ENCODE results near the gene SMIM38.

DNA sequence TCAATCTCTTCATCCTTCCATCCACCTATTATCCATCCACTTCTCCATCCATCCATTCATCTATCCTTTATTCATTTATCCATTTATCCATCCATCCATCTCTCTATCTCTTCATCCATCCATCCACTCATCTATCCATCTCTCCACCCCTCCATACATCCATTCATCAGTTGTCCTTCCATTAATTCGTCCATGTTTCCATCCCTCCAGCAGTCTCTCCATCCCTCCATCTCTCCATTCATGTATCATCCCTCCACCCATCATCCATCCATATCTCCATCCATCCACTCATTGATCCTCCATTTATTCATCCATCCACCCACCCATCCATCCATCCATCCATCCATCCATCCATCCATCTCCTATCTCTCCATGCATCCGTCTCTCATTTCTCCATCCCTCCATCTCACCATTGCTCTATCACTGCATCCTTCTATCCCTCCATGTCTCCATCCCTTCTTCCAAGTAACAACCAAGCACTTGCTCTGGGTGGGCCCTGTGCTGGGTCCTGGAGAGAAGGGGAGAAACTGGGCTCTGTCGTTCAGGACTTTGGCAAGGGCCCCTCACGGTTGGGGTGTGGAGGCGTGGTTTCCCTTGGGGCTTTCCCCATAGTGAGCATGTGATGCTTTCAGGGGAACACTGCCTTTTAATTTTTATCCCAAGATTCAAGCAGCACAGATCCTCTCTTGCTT is 43.3 kb downstream of the SMIM38 start:
- TF ChIP-seq POLR2AphosphoS5 (IDR thresholded peaks at IDR 0.05; ENCODE audit: low read depth), result no peak
- no peak for TF ChIP-seq EZH2phosphoT487 (IDR thresholded peaks at IDR 0.05; ENCODE audit: unreplicated experiment)
- TF ChIP-seq, protein P1, sequence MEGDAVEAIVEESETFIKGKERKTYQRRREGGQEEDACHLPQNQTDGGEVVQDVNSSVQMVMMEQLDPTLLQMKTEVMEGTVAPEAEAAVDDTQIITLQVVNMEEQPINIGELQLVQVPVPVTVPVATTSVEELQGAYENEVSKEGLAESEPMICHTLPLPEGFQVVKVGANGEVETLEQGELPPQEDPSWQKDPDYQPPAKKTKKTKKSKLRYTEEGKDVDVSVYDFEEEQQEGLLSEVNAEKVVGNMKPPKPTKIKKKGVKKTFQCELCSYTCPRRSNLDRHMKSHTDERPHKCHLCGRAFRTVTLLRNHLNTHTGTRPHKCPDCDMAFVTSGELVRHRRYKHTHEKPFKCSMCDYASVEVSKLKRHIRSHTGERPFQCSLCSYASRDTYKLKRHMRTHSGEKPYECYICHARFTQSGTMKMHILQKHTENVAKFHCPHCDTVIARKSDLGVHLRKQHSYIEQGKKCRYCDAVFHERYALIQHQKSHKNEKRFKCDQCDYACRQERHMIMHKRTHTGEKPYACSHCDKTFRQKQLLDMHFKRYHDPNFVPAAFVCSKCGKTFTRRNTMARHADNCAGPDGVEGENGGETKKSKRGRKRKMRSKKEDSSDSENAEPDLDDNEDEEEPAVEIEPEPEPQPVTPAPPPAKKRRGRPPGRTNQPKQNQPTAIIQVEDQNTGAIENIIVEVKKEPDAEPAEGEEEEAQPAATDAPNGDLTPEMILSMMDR (conservative IDR thresholded peaks at IDR 0.05; ENCODE audit: low read depth in 2 of 2), result no peak
- no peak for TF ChIP-seq EZH2 (IDR thresholded peaks at IDR 0.05; ENCODE audit: low read depth, unreplicated experiment)
- TF ChIP-seq, protein P2, sequence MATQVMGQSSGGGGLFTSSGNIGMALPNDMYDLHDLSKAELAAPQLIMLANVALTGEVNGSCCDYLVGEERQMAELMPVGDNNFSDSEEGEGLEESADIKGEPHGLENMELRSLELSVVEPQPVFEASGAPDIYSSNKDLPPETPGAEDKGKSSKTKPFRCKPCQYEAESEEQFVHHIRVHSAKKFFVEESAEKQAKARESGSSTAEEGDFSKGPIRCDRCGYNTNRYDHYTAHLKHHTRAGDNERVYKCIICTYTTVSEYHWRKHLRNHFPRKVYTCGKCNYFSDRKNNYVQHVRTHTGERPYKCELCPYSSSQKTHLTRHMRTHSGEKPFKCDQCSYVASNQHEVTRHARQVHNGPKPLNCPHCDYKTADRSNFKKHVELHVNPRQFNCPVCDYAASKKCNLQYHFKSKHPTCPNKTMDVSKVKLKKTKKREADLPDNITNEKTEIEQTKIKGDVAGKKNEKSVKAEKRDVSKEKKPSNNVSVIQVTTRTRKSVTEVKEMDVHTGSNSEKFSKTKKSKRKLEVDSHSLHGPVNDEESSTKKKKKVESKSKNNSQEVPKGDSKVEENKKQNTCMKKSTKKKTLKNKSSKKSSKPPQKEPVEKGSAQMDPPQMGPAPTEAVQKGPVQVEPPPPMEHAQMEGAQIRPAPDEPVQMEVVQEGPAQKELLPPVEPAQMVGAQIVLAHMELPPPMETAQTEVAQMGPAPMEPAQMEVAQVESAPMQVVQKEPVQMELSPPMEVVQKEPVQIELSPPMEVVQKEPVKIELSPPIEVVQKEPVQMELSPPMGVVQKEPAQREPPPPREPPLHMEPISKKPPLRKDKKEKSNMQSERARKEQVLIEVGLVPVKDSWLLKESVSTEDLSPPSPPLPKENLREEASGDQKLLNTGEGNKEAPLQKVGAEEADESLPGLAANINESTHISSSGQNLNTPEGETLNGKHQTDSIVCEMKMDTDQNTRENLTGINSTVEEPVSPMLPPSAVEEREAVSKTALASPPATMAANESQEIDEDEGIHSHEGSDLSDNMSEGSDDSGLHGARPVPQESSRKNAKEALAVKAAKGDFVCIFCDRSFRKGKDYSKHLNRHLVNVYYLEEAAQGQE (IDR thresholded peaks at IDR 0.05; ENCODE audit: unreplicated experiment), result no peak

All from GM23338 (cell line).